Measurements from ENCODE around the gene MORN1.

DNA sequence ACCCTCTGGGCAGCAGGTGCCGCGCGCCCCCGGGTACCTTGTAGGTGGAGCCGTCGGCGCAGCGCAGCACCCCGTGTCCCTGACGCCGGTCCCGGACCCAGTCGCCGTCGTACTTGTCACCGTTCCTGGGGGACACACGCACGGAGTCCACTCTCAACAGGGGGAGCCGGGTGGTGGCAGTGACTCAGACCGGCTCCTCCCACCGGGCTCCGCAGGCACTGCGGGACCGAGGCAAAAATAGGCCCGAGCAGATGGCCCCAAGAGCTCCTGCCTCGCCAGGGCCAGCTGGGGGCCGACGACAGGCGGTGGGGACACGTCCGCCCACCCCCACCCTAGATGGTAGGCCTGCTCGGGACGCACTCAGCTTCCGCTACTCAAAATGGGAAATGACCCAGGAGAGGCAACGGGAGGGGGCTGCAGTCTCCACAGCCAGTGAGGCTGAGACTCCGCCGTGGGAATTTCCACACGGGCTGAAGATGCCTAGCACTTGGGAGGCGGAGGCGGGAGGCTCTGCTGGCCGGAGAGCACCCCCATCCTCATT lies 6.3 kb downstream of the MORN1 start:
- no peak for TF ChIP-seq CTCF (IDR thresholded peaks at IDR 0.05; ENCODE audit: insufficient read depth, low read length)
- TF ChIP-seq, protein P1, sequence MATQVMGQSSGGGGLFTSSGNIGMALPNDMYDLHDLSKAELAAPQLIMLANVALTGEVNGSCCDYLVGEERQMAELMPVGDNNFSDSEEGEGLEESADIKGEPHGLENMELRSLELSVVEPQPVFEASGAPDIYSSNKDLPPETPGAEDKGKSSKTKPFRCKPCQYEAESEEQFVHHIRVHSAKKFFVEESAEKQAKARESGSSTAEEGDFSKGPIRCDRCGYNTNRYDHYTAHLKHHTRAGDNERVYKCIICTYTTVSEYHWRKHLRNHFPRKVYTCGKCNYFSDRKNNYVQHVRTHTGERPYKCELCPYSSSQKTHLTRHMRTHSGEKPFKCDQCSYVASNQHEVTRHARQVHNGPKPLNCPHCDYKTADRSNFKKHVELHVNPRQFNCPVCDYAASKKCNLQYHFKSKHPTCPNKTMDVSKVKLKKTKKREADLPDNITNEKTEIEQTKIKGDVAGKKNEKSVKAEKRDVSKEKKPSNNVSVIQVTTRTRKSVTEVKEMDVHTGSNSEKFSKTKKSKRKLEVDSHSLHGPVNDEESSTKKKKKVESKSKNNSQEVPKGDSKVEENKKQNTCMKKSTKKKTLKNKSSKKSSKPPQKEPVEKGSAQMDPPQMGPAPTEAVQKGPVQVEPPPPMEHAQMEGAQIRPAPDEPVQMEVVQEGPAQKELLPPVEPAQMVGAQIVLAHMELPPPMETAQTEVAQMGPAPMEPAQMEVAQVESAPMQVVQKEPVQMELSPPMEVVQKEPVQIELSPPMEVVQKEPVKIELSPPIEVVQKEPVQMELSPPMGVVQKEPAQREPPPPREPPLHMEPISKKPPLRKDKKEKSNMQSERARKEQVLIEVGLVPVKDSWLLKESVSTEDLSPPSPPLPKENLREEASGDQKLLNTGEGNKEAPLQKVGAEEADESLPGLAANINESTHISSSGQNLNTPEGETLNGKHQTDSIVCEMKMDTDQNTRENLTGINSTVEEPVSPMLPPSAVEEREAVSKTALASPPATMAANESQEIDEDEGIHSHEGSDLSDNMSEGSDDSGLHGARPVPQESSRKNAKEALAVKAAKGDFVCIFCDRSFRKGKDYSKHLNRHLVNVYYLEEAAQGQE (IDR thresholded peaks at IDR 0.05; ENCODE audit: insufficient replicate concordance, low read depth): no peak
- no peak for TF ChIP-seq GABPA (IDR thresholded peaks at IDR 0.05; ENCODE audit: low read depth)

Measured in HL-60 (cell line).